Skeletal muscle tissue (tissue), 4 donors: Measurements from ENCODE around the gene ANKRD40. TPM values are rescaled to one million over a fixed set of nuclear protein-coding genes. Genes with fewer than 3 reads are reported as not detected.
A peak's percentile ranks its signal among the peaks of the same experiment; 100 is the strongest.

Experiments
- H3K27ac ChIP-seq: one replicate; pipeline ENCODE4 v1.7.0; 2013; ENCODE audit warnings: mild to moderate bottlenecking, low read depth, low read length, inconsistent platforms
- H3K27me3 ChIP-seq, 3 donors: one replicate each; pipeline ENCODE4 v1.7.0; 2013; ENCODE audit warnings: low read length in 3 of 3; ENCODE audit not compliant: control insufficient read depth in 3 of 3, insufficient read depth in 3 of 3
- H3K36me3 ChIP-seq, 3 donors: one replicate each; pipeline ENCODE4 v1.7.0; 2013; ENCODE audit warnings: low read length in 3 of 3; ENCODE audit not compliant: control insufficient read depth in 3 of 3, insufficient read depth in 3 of 3
- H3K4me1 ChIP-seq, 3 donors: one replicate each; pipeline ENCODE4 v1.7.0; 2013; ENCODE audit warnings: low read length in 3 of 3, mild to moderate bottlenecking in 3 of 3; ENCODE audit not compliant: control insufficient read depth in 3 of 3, insufficient read depth in 3 of 3
- H3K4me3 ChIP-seq, 3 donors: one replicate each; pipeline ENCODE4 v1.7.0; 2013; ENCODE audit warnings: low read length in 3 of 3
- H3K9ac ChIP-seq, 3 donors: one replicate each; pipeline ENCODE4 v1.7.0; 2013; ENCODE audit warnings: low read length in 3 of 3, mild to moderate bottlenecking in 3 of 3, moderate library complexity in 2 of 3, low read depth in 1 of 3
- H3K9me3 ChIP-seq, 3 donors: one replicate each; pipeline ENCODE4 v1.7.0; 2013; ENCODE audit warnings: low read length in 3 of 3; ENCODE audit not compliant: control insufficient read depth in 3 of 3
- total RNA-seq: library from RNA; depleted of rRNA; stranded (reverse); fragments of >200 nt; gene quantifications from one replicate; pipeline ENCODE4 v1.2.3, GENCODE V29; 2014
- donor health status: Osteomylitis.

Gene ANKRD40
- total RNA-seq, 1 donor from 2014 or later: 28.7 TPM

- Histone ChIP-seq H3K9me3 (no peaks in the 10 kb centered on the region), H3K27ac (no peak overlapping the region), H3K4me3 (no peak overlapping the region), H3K4me1 (peaks cover 20 to 23% (median 22%) of the 10 kb centered on the region in 3 donors), H3K27me3 (no peaks in the 10 kb centered on the region), H3K9ac (peak overlapping the region in 2 of 3 donors; percentile 10 to 33), H3K36me3 (no peaks in the 10 kb centered on the region)
Observed at GRCh38 chr17:50661795-50662391, 45.8 kb downstream of the ANKRD40 start.

GRCh38 chr17:50661348-50661747, 46.4 kb downstream of the ANKRD40 start:
- no peaks in the 10 kb centered on the region for H3K36me3 ChIP-seq
- H3K27me3 ChIP-seq: no peaks in the 10 kb centered on the region
- H3K4me3 ChIP-seq: no peak overlapping the region
- H3K9me3 ChIP-seq: no peaks in the 10 kb centered on the region
- peak overlapping the region in 1 of 3 donors; percentile 54 for H3K9ac ChIP-seq
- H3K27ac ChIP-seq: no peak overlapping the region
- H3K4me1 ChIP-seq: peaks cover 20 to 23% (median 22%) of the 10 kb centered on the region in 3 donors

GRCh38 chr17:50660887-50661345, 46.8 kb downstream of the ANKRD40 start:
- Histone ChIP-seq H3K4me1 (peaks cover 20 to 23% (median 22%) of the 10 kb centered on the region in 3 donors), H3K27ac (no peak overlapping the region), H3K9me3 (no peaks in the 10 kb centered on the region), H3K9ac (peak overlapping the region in 2 of 3 donors; percentile 25 to 33), H3K4me3 (no peak overlapping the region), H3K27me3 (no peaks in the 10 kb centered on the region), H3K36me3 (no peaks in the 10 kb centered on the region)

GRCh38 chr17:50660042-50660886, 47.5 kb downstream of the ANKRD40 start:
- H3K4me3 ChIP-seq: no peak overlapping the region
- no peaks in the 10 kb centered on the region for H3K9me3 ChIP-seq
- H3K36me3 ChIP-seq: no peaks in the 10 kb centered on the region
- H3K27me3 ChIP-seq: no peaks in the 10 kb centered on the region
- H3K4me1 ChIP-seq: peaks cover 20 to 23% (median 22%) of the 10 kb centered on the region in 3 donors
- H3K9ac ChIP-seq: peak overlapping the region in 2 of 3 donors; percentile 25 to 33
- no peak overlapping the region for H3K27ac ChIP-seq

- no peaks in the 10 kb centered on the region for H3K9me3 ChIP-seq
- H3K27me3 ChIP-seq: no peaks in the 10 kb centered on the region
- H3K4me1 ChIP-seq: peaks cover 20 to 23% (median 22%) of the 10 kb centered on the region in 3 donors
- no peak overlapping the region for H3K9ac ChIP-seq
- H3K36me3 ChIP-seq: no peaks in the 10 kb centered on the region
- H3K4me3 ChIP-seq: no peak overlapping the region
- H3K27ac ChIP-seq: no peak overlapping the region
Observed at GRCh38 chr17:50659179-50659578, 48.5 kb downstream of the ANKRD40 start.

- Histone ChIP-seq H3K36me3 (no peaks in the 10 kb centered on the region), H3K27ac (no peak overlapping the region), H3K27me3 (no peaks in the 10 kb centered on the region), H3K4me1 (peaks cover 20 to 23% (median 22%) of the 10 kb centered on the region in 3 donors), H3K9ac (no peak overlapping the region), H3K4me3 (no peak overlapping the region), H3K9me3 (no peaks in the 10 kb centered on the region)
Observed at GRCh38 chr17:50658616-50659015, 49.1 kb downstream of the ANKRD40 start.

- H3K27me3 ChIP-seq: no peaks in the 10 kb centered on the region
- no peak overlapping the region for H3K4me3 ChIP-seq
- no peaks in the 10 kb centered on the region for H3K9me3 ChIP-seq
- H3K36me3 ChIP-seq: no peaks in the 10 kb centered on the region
- no peak overlapping the region for H3K27ac ChIP-seq
- H3K4me1 ChIP-seq: peaks cover 20 to 23% (median 22%) of the 10 kb centered on the region in 3 donors
- H3K9ac ChIP-seq: no peak overlapping the region
Observed at GRCh38 chr17:50657627-50658026, 50.1 kb downstream of the ANKRD40 start.

- H3K4me3 ChIP-seq: no peak overlapping the region
- peaks cover 19 to 22% (median 22%) of the 10 kb centered on the region in 3 donors for H3K4me1 ChIP-seq
- H3K9me3 ChIP-seq: no peaks in the 10 kb centered on the region
- H3K27me3 ChIP-seq: no peaks in the 10 kb centered on the region
- no peak overlapping the region for H3K27ac ChIP-seq
- H3K9ac ChIP-seq: no peak overlapping the region
- H3K36me3 ChIP-seq: no peaks in the 10 kb centered on the region
Observed at GRCh38 chr17:50657054-50657453, 50.7 kb downstream of the ANKRD40 start.

GRCh38 chr17:50656509-50656908, 51.2 kb downstream of the ANKRD40 start:
- Histone ChIP-seq H3K27me3 (no peaks in the 10 kb centered on the region), H3K9me3 (no peaks in the 10 kb centered on the region), H3K27ac (no peak overlapping the region), H3K36me3 (no peaks in the 10 kb centered on the region), H3K4me3 (no peak overlapping the region), H3K9ac (no peak overlapping the region), H3K4me1 (peaks cover 14 to 16% (median 16%) of the 10 kb centered on the region in 3 donors)

- Histone ChIP-seq H3K27ac (no peak overlapping the region), H3K4me1 (no peaks in the 10 kb centered on the region), H3K27me3 (no peaks in the 10 kb centered on the region), H3K9me3 (no peaks in the 10 kb centered on the region), H3K36me3 (no peaks in the 10 kb centered on the region), H3K9ac (no peak overlapping the region), H3K4me3 (no peak overlapping the region)
Observed at GRCh38 chr17:50653738-50654137, 54.0 kb downstream of the ANKRD40 start.
